Panc1 (cell line): Measurements from ENCODE around the gene SDK2. TPM values are rescaled to one million over a fixed set of nuclear protein-coding genes. Genes with fewer than 3 reads are reported as not detected.

Source experiments
- ATAC-seq: fragments of 200-7000 bp; cut with Tn5 transposase; 2 replicates; pipeline ENCODE4 v1.9.1; 2020; ENCODE audit warnings: mild to moderate bottlenecking, moderate library complexity
- BruUV-seq: library from RNA; stranded (reverse); fragments of 400-500 nt; replicated peaks from 2 replicates; lab custom pipeline; 2021; lab: Mats Ljungman, UMichigan
- CTCF ChIA-PET: fragments of 300-600 bp; sonication (Branson Sonifier 250); formaldehyde crosslinking; loops from one replicate; lab custom pipeline; 2022; ENCODE audit warnings: antibody characterized with exemption; lab: Charles Lee
- POLR2A ChIA-PET: fragments of 300-600 bp; sonication (Branson Sonifier 250); formaldehyde crosslinking; loops from one replicate; lab custom pipeline; 2022; ENCODE audit warnings: antibody characterized with exemption; lab: Charles Lee
- DNase-seq: peaks from one replicate; pipeline ENCODE4 v3.0.0-alpha.2; 2010; ENCODE audit warnings: low read depth, low spot score
- H3K27ac ChIP-seq: 2 replicates; pipeline ENCODE4 v1.5.1; 2011; ENCODE audit warnings: mild to moderate bottlenecking, low read length, inconsistent platforms
- H3K27me3 ChIP-seq: fragments of 200-500 bp; sonication (Bioruptor generic); 2 replicates; pipeline ENCODE4 v1.6.0; 2014; ENCODE audit warnings: low read length, inconsistent platforms; ENCODE audit not compliant: control insufficient read depth, insufficient read depth
- H3K36me3 ChIP-seq: fragments of 200-500 bp; sonication (Bioruptor generic); 2 replicates; pipeline ENCODE4 v1.5.1; 2014; ENCODE audit warnings: inconsistent platforms, mild to moderate bottlenecking, low read length, moderate library complexity; ENCODE audit not compliant: control insufficient read depth, insufficient read depth
- H3K4me1 ChIP-seq: 2 replicates; pipeline ENCODE4 v1.5.1; 2011; ENCODE audit warnings: inconsistent platforms, mild to moderate bottlenecking, low read length, moderate library complexity; ENCODE audit not compliant: control insufficient read depth, insufficient read depth
- H3K4me3 ChIP-seq, 2 experiments: 2 replicates each; pipeline ENCODE4 v1.5.1; 2011 to 2012; ENCODE audit warnings: low read depth in 2 of 2, low read length in 2 of 2, mild to moderate bottlenecking in 2 of 2, inconsistent platforms in 1 of 2, moderate library complexity in 1 of 2
- H3K9me3 ChIP-seq: fragments of 200-500 bp; sonication (Bioruptor generic); 2 replicates; pipeline ENCODE4 v1.5.1; 2014; ENCODE audit warnings: low read depth, mild to moderate bottlenecking, inconsistent platforms, low read length, moderate library complexity; ENCODE audit not compliant: control insufficient read depth, insufficient read depth
- CTCF ChIP-seq: fragments of 450-650 bp; IDR thresholded peaks from 2 replicates; pipeline ENCODE4 v1.5.1; 2017; ENCODE audit warnings: mild to moderate bottlenecking
- POLR2AphosphoS5 ChIP-seq: IDR thresholded peaks from 2 replicates; pipeline ENCODE4 v1.6.1; 2012; ENCODE audit warnings: mild to moderate bottlenecking, low read depth, low read length, moderate library complexity
- REST ChIP-seq, 2 experiments: IDR thresholded peaks; 2 replicates each; pipeline ENCODE4 v1.6.1; 2011 to 2012; ENCODE audit warnings: low read depth in 2 of 2, control low read depth in 1 of 2, low read length in 1 of 2, mild to moderate bottlenecking in 1 of 2, moderate library complexity in 1 of 2; ENCODE audit not compliant: insufficient read depth in 1 of 2
- SIN3A ChIP-seq: IDR thresholded peaks from 2 replicates; pipeline ENCODE4 v1.6.1; 2012; ENCODE audit warnings: low read depth, mild to moderate bottlenecking, low read length, moderate library complexity, borderline replicate concordance; ENCODE audit not compliant: insufficient read depth
- TCF7L2 ChIP-seq: IDR thresholded peaks from 2 replicates; pipeline ENCODE4 v1.6.1; 2011; ENCODE audit warnings: mild to moderate bottlenecking, low read depth, low read length, inconsistent platforms
- in situ Hi-C: cut with HindIII; loops from 2 replicates; pipeline ENCODE4 v1.10.0; 2016; ENCODE audit warnings: low sequenced_read_pairs, low pct_unique_long_range_greater_than_20kb
- intact Hi-C: fragments of 100-400 bp; cut with micrococcal nuclease; formaldehyde crosslinking; loops from one replicate; pipeline ENCODE4 v1.10.0; 2022; ENCODE audit not compliant: unreplicated experiment
- total RNA-seq: library from RNA; stranded (reverse); gene quantifications from one replicate; pipeline ENCODE4 v1.2.1, GENCODE V29; 2021; ENCODE audit not compliant: unreplicated experiment

Gene SDK2
- total RNA-seq, 1 experiment from 2014 or later: 0.41 TPM

- ChIA-PET POLR2A (no interaction called here), CTCF (no interaction called here)
- H3K27ac ChIP-seq: no peak overlapping the region
- in situ Hi-C loops (no loop called here), intact Hi-C loops (no loop called here)
- H3K4me1 ChIP-seq: no peaks in the 10 kb centered on the region
- TF ChIP-seq REST (IDR thresholded peaks at IDR 0.05; ENCODE audit: insufficient read depth in 1 of 2, low read depth in 2 of 2, low read length in 1 of 2) (no peak), SIN3A (no peak), TCF7L2 (no peak), CTCF (no peak)
- H3K4me3 ChIP-seq: no peak overlapping the region
- no peak for ATAC-seq
- H3K36me3 ChIP-seq: no peaks in the 10 kb centered on the region
- no peaks in the 10 kb centered on the region for H3K27me3 ChIP-seq
- no TSS peak for BruUV-seq
- H3K9me3 ChIP-seq: no peaks in the 10 kb centered on the region
- DNase-seq: no peak
These were observed 79.4 kb downstream of the SDK2 start for GRCh38 chr17:73564843-73565242.

GRCh38 chr17:73562896-73563295 is 81.3 kb downstream of the SDK2 start:
- in situ Hi-C loops (no loop called here), intact Hi-C loops (no loop called here)
- no peak for TF ChIP-seq REST (IDR thresholded peaks at IDR 0.05; ENCODE audit: insufficient read depth in 1 of 2, low read depth in 2 of 2, low read length in 1 of 2)
- TF ChIP-seq CTCF: no peak
- no peak for TF ChIP-seq TCF7L2
- TF ChIP-seq POLR2AphosphoS5: no peak
- no peak for TF ChIP-seq SIN3A
- Histone ChIP-seq H3K36me3 (no peaks in the 10 kb centered on the region), H3K9me3 (no peaks in the 10 kb centered on the region), H3K4me1 (no peaks in the 10 kb centered on the region), H3K27ac (no peak overlapping the region), H3K27me3 (no peaks in the 10 kb centered on the region), H3K4me3 (no peak overlapping the region)
- CTCF ChIA-PET: no interaction called here
- POLR2A ChIA-PET: no interaction called here
- no peak for ATAC-seq
- no TSS peak for BruUV-seq
- DNase-seq: no peak
